GM20000 (cell line): ENCODE results near the gene CATSPER1.

Experiments used
- DNase-seq: peaks from one replicate; pipeline ENCODE4 v3.0.0; 2012; ENCODE audit warnings: low spot score
- TF ChIP-seq, protein P1 (sequence below): IDR thresholded peaks from 2 replicates; pipeline ENCODE4 v1.5.1; 2012; ENCODE audit warnings: mild to moderate bottlenecking, control low read depth; ENCODE audit errors: extremely low read depth, missing control alignments

The CATSPER1 gene

DNA sequence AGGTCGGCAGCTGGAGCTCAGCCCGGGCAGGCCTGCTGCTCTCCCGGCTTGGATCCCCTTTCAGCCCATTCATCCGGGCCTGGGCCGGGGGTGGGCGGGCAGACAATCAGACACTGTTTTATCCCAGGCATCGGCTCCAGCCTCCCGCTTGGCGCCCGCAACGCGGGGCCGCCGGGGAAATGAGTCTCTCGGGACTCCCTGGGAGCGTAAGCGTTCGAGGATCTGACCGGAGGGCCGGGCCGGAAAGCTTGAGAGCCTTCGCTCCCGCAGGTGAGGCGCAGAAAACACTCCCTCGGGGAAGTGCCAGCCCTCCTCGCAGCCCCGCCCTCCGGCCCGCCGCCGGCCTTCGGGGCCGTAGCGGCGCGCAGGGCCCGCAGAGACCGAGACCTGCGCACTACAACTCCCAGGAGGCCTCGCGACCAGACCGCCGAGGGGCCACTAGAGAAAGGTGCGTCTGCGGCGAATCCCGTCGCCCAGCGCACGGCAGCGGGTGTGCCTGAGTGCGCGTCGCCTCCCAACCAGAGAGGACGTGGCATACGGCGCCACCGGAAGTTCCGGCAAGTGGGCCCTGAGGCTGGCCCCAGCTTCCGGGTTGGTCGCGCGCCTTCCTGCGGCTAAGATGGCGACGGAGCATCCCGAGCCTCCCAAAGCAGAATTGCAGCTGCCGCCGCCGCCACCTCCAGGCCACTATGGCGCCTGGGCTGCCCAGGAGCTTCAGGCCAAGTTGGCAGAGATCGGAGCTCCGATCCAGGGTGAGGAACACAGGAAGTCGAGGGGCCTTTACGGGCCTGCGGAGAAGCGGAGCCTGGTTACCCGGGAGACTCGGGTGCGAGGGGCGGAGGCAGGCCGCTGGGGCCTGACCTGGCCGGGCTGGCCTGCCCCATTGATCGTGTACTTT is 25.7 kb upstream of the CATSPER1 start, which contains the start of gene SF3B2:
TSS of gene SF3B2 (plus strand) at position 599 of the 898 bp plus-strand sequence. CDS start at position 620, 21 bp downstream.
- TF ChIP-seq, protein P1, sequence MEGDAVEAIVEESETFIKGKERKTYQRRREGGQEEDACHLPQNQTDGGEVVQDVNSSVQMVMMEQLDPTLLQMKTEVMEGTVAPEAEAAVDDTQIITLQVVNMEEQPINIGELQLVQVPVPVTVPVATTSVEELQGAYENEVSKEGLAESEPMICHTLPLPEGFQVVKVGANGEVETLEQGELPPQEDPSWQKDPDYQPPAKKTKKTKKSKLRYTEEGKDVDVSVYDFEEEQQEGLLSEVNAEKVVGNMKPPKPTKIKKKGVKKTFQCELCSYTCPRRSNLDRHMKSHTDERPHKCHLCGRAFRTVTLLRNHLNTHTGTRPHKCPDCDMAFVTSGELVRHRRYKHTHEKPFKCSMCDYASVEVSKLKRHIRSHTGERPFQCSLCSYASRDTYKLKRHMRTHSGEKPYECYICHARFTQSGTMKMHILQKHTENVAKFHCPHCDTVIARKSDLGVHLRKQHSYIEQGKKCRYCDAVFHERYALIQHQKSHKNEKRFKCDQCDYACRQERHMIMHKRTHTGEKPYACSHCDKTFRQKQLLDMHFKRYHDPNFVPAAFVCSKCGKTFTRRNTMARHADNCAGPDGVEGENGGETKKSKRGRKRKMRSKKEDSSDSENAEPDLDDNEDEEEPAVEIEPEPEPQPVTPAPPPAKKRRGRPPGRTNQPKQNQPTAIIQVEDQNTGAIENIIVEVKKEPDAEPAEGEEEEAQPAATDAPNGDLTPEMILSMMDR, result no peak
- peak; percentile 97 for DNase-seq

DNA sequence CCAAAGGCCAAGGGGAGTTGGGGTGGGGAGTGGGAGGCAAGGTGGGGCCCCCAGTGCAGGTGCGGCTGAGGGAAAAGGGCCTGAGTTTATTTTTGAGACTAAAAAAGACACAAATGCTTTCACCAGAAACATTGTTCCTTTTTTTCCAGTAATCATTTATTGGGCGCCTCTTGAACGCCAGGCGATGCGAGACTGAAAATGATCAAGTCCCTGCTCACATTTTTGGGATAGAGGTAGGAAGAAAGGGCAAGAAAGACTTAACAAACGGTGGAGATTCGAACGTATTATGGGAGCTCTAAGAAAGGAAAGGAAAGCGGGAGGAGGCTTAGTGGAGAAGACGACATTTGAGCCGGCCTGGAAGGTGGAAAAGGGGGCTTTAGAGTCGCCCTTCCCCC is 25.1 kb upstream of the CATSPER1 start:
- no peak for DNase-seq
- TF ChIP-seq, protein P1, result no peak

DNA sequence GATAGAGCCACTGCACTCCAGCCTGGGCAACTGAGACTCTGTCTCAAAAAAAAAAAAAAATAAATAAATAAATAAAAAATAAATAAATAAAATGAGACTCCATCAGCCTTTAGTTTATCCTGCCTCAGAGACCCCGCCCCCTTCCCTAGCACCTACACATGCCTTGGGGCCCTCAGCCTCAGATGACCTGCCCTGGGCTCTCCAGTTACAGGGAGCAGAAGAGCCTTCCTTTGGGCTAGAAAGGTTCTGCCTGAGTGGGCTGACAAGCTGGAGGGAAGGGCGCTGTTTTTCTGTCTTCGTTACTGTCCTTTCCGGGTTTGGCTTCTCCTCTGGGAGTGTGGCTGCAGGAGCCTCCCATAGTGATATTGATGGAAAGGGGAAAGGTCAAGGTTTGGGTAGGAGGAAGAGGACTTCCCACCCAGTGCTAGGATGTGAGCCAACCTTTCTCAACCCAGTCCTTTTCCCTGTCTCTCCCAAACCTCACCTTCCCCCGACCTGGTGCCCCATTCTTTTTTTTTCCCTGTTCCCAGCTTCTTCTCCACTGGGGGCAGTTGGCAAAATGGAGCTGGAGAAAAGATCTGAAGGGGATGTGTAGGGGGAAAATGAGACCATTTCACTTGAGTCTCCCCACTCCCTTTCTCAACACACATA is 24.4 kb upstream of the CATSPER1 start:
- TF ChIP-seq, protein P1, result no peak
- DNase-seq, result no peak

DNA sequence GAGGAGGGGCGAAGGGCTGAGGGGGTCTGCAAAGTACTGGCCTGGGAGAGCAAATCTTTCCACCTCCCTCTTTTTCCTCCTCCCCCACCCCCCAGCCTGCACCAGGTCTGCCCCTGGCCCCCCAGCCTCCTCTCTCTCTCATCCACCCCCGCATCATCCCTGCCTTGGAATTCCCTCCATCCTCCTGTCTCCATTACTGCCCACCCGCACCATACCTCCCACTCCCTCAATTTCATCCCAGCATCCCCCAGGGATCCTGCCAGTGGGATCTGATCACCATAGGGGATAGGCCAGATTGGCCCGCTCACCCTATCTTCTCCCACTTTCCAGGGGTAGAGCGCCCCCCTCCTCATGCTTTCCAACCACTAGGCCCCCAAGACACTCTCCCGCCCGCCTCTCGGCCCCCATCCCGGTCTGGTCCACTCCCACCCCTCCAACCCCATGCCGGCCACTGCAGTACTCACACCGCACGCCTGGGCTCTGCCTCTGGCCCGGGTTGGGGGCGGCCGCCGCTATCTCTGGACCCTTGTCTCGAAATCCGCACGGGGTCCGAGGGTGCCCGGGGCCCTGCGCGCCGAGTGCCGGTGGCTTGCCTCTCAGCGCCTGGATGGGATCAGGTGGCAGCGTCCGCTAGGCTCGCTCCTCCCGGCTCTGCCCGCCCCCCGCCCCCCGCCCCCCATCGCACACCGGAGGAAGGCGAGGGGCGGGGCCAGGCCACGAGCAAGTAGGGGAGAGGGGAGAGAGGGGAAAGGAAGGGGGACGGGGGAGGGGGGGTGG is 22.5 kb upstream of the CATSPER1 start, which contains the start of gene GAL3ST3:
TSS of gene GAL3ST3 (minus strand) at position 615 of the 777 bp plus-strand sequence. CDS start 3,746 bp downstream, outside the sequence.
- no peak for DNase-seq
- TF ChIP-seq, protein P1, result no peak

DNA sequence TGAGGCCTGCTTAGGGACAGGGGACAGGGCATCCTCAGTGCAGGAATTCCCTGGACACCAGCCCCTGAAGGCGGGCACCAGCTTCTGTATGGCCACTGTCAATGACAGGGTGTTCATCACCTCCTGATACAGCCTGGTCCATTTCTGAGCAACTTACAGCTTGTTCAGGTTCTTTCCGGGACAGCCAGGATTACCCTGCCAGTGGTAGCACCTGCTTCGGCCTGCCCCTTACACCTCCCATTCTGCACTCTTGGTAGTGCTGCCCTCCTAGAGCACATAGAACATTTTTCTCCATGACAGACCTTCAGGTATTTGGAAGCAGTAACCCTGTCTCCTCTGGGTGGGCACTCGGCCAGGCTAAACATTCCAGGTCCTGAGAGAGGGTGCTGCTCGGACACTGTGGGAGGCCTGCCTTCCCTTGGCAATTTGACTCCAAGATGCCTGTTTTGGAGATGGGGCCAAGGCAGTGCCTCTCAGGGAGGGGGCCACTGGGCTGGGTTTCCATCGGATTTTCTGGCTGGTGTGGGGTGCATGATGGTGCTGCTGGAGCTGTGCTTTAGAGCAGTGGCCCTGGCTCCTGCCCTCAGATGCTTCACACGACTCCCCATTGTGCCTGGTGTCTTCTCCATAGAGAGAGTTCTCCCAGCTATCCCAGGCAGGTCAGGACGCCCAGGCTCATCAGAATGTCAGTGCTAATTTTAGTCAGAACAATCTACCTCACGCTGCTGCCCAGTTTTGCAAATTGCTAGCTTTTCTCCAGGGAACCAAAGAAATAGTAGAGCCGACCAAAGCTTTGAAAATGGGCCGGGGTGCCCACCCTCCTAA is 21.5 kb upstream of the CATSPER1 start:
- no peak for DNase-seq
- TF ChIP-seq, protein P1, result no peak

DNA sequence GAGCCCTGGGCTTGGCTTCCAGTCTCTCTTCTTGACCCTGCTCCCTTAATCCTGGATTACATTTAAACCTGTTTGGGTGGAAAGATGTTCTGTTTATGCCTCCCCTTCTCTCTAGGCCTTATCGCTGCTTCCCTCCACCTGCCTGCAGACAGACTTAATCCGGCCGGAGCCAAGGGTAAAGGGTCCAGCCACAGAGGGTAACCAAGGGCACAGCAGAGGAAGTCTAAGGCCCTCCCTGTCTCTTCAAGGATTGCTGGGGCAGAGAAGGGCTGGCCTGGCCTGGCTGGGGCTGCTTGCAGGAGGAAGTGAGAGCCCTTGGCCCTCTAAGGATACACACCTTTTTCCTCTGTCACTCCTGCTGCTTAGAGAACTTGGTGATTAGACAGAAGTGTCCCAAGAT is 20.6 kb upstream of the CATSPER1 start:
- DNase-seq, result no peak
- TF ChIP-seq, protein P1, result no peak
